Trophoblast cell (in vitro differentiated cells and primary cell): Measurements from ENCODE around the gene FAM149B1.
"Not testable (repeated sequence)": the region's sequence is repeated elsewhere in the genome, so short reads cannot be mapped to it uniquely, and the experiment has no call there.

Experiments used
- DNase-seq, 2 donors: peaks; one replicate each; pipeline ENCODE4 v3.0.0-alpha.2; 2016
- H2AFZ ChIP-seq: 2 replicates; pipeline ENCODE4 v1.6.1; 2013; ENCODE audit warnings: low read length, moderate library complexity, mild to moderate bottlenecking; ENCODE audit not compliant: insufficient read depth, poor library complexity
- H2AK5ac ChIP-seq: 2 replicates; pipeline ENCODE4 v1.6.1; 2013; ENCODE audit warnings: mild to moderate bottlenecking, low read length
- H2BK120ac ChIP-seq: 2 replicates; pipeline ENCODE4 v1.6.1; 2013; ENCODE audit warnings: low read length, mild to moderate bottlenecking, moderate library complexity; ENCODE audit not compliant: insufficient read depth, poor library complexity
- H2BK12ac ChIP-seq: 2 replicates; pipeline ENCODE4 v1.6.1; 2013; ENCODE audit warnings: mild to moderate bottlenecking, low read length, moderate library complexity
- H2BK5ac ChIP-seq: 2 replicates; pipeline ENCODE4 v1.6.1; 2013; ENCODE audit warnings: low read length, low read depth, moderate library complexity, mild to moderate bottlenecking; ENCODE audit not compliant: poor library complexity
- H3K14ac ChIP-seq: 2 replicates; pipeline ENCODE4 v1.6.1; 2013; ENCODE audit warnings: mild to moderate bottlenecking, low read length
- H3K18ac ChIP-seq: 2 replicates; pipeline ENCODE4 v1.6.1; 2013; ENCODE audit warnings: mild to moderate bottlenecking, low read length
- H3K23ac ChIP-seq: 2 replicates; pipeline ENCODE4 v1.6.1; 2013; ENCODE audit warnings: low read length
- H3K27ac ChIP-seq: 2 replicates; pipeline ENCODE4 v1.5.1; 2013; ENCODE audit warnings: low read depth, mild to moderate bottlenecking, inconsistent platforms, low read length, moderate library complexity
- H3K27me3 ChIP-seq: 2 replicates; pipeline ENCODE4 v1.6.1; 2013; ENCODE audit warnings: inconsistent platforms, mild to moderate bottlenecking, low read length, moderate library complexity; ENCODE audit not compliant: insufficient read depth
- H3K36me3 ChIP-seq, 2 experiments: 1 replicate in 1 of 2; 2 replicates in 1 of 2; pipeline ENCODE4 v1.6.1; 2013; ENCODE audit warnings: low read length in 2 of 2, mild to moderate bottlenecking in 2 of 2, moderate library complexity in 1 of 2; ENCODE audit not compliant: insufficient read depth in 2 of 2, control insufficient read depth in 1 of 2
- H3K4ac ChIP-seq: 2 replicates; pipeline ENCODE4 v1.6.1; 2013; ENCODE audit warnings: low read depth, mild to moderate bottlenecking, low read length, moderate library complexity
- H3K4me1 ChIP-seq, 2 experiments: 1 replicate in 1 of 2; 2 replicates in 1 of 2; pipeline ENCODE4 v1.6.1; 2013; ENCODE audit warnings: low read length in 2 of 2, mild to moderate bottlenecking in 2 of 2, moderate library complexity in 1 of 2; ENCODE audit not compliant: insufficient read depth in 2 of 2, control insufficient read depth in 1 of 2
- H3K4me2 ChIP-seq: 2 replicates; pipeline ENCODE4 v1.6.1; 2013; ENCODE audit warnings: inconsistent platforms, mild to moderate bottlenecking, low read length, moderate library complexity
- H3K4me3 ChIP-seq: 2 replicates; pipeline ENCODE4 v1.5.1; 2013; ENCODE audit warnings: mild to moderate bottlenecking, low read depth, low read length, inconsistent platforms
- H3K79me1 ChIP-seq: one replicate; pipeline ENCODE4 v1.6.1; 2013; ENCODE audit warnings: low read length
- H3K79me2 ChIP-seq: 2 replicates; pipeline ENCODE4 v1.6.1; 2013; ENCODE audit warnings: low read length, mild to moderate bottlenecking; ENCODE audit not compliant: control insufficient read depth, insufficient read depth, poor library complexity
- H3K9ac ChIP-seq: 2 replicates; pipeline ENCODE4 v1.6.1; 2013; ENCODE audit warnings: mild to moderate bottlenecking, low read length
- H3K9me3 ChIP-seq: 2 replicates; pipeline ENCODE4 v1.6.1; 2013; ENCODE audit warnings: low read depth, mild to moderate bottlenecking, control low read depth, inconsistent platforms, low read length; ENCODE audit not compliant: insufficient read depth
- H4K12ac ChIP-seq: 2 replicates; pipeline ENCODE4 v1.6.1; 2013; ENCODE audit warnings: low read depth, mild to moderate bottlenecking, low read length, moderate library complexity
- H4K8ac ChIP-seq: 2 replicates; pipeline ENCODE4 v1.6.1; 2013; ENCODE audit warnings: low read depth, mild to moderate bottlenecking, low read length, moderate library complexity
- H4K91ac ChIP-seq: one replicate; pipeline ENCODE4 v1.6.1; 2013; ENCODE audit warnings: low read depth, mild to moderate bottlenecking, low read length, moderate library complexity
- WGBS: extraction: QIAGEN DNeasy Blood & Tissue Kit; methylation state at CpG from one replicate; pipeline ENCODE4 v1.1.7; 2013; ENCODE audit warnings: missing lambda C conversion rate; ENCODE audit not compliant: insufficient read length, insufficient coverage; ENCODE audit errors: extremely low coverage; 5-methylcytosine and 5-hydroxymethylcytosine counted together

Gene FAM149B1

DNA sequence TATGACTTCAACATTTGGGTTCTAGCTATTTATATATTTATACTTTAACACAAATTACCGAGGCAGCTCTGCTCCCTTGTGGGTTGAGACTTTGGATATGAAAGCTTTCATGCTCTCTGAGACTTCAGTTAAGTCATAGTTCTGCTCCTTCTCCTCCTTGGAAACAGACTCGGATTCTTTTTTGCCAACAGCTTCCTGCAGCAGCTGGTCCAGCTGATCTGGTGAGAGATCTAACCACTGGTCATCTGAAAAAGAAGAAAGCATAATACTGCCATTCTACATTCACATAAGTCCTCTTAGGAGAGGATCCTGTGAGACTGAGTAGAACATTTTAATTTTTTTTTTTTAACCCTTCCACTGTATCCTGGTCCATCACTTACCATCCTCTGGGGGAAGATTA, 28.7 kb upstream of the FAM149B1 start:
- no peak for DNase-seq
- Histone ChIP-seq H2BK12ac (no peak overlapping the region), H4K12ac (no peak overlapping the region), H3K18ac (no peak overlapping the region), H4K91ac (no peak overlapping the region), H3K4me1 (no peaks in the 10 kb centered on the region), H3K27me3 (no peaks in the 10 kb centered on the region), H2BK5ac (no peak overlapping the region), H3K4ac (no peak overlapping the region), H3K9me3 (no peaks in the 10 kb centered on the region), H3K23ac (no peak overlapping the region), H2AK5ac (no peak overlapping the region), H3K4me2 (no peak overlapping the region), H3K79me2 (no peaks in the 10 kb centered on the region), H3K9ac (no peak overlapping the region), H3K27ac (no peak overlapping the region), H3K36me3 (peaks cover 22 to 34% of the 10 kb centered on the region in 2 experiments), H2AFZ (no peak overlapping the region), H4K8ac (no peak overlapping the region), H3K4me3 (no peak overlapping the region), H3K14ac (no peak overlapping the region), H3K79me1 (no peaks in the 10 kb centered on the region), H2BK120ac (no peak overlapping the region)
- no CpG with 5 or more reads among the region's 2 CpGs for WGBS

DNA sequence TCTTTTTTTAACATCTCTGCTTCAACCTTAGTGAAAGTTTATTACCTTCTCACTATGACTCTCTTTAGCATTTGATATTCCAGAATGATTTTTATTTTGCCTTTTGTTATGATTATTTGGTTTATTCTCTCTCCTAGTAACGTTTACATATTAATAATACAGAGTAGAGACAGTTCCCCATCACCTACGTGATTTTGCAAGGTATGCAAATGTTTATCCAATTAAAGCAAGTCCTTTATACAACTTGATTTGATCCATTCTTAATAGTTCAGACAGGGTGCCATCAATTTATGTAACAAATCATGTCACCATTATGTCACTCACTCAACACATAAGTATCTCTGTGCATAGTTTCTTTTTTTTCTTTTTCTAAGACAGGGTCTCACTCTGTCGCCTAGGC, 26.3 kb upstream of the FAM149B1 start:
- no peak overlapping the region for H2AFZ ChIP-seq

DNA sequence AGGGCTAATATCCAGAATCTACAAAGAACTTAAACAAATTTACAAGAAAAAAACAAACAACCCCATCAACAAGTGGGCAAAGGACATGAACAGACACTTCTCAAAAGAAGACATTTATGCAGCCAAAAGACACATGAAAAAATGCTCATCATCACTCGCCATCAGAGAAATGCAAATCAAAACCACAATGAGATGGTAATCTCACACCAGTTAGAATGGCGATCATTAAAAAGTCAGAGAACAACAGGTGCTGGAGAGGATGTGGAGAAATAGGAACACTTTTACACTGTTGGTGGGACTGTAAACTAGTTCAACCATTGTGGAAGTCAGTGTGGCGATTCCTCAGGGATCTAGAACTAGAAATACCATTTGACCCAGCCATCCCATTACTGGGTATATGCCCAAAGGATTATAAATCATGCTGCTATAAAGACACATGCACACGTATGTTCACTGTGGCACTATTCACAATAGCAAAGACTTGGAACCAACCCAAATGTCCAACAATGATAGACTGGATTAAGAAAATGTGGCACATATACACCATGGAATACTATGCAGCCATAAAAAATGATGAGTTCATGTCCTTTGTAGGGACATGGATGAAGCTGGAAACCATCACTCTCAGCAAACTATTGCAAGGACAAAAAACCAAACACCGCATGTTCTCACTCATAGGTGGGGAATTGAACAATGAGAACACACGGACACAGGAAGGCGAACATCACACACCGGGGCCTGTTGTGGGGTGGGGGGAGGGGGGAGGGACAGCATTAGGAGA, 17.1 kb upstream of the FAM149B1 start:
- not testable (repeated sequence) for H3K9ac ChIP-seq

More for the DNA sequence above, 26.3 kb upstream of the FAM149B1 start:
- Histone ChIP-seq H3K4me3 (no peak overlapping the region), H3K4me1 (no peaks in the 10 kb centered on the region), H4K91ac (no peak overlapping the region), H3K4me2 (no peak overlapping the region), H3K4ac (no peak overlapping the region), H3K18ac (no peak overlapping the region), H3K36me3 (peaks cover 25 to 39% of the 10 kb centered on the region in 2 experiments), H2BK120ac (no peak overlapping the region), H4K8ac (no peak overlapping the region), H2BK5ac (no peak overlapping the region), H3K79me1 (no peaks in the 10 kb centered on the region), H3K23ac (no peak overlapping the region), H3K14ac (no peak overlapping the region), H2BK12ac (no peak overlapping the region), H3K9ac (no peak overlapping the region), H3K27me3 (no peaks in the 10 kb centered on the region), H3K27ac (no peak overlapping the region), H2AK5ac (no peak overlapping the region), H3K9me3 (no peaks in the 10 kb centered on the region), H4K12ac (no peak overlapping the region), H3K79me2 (no peaks in the 10 kb centered on the region)
- no peak for DNase-seq
- WGBS = no CpG with 5 or more reads among the region's 3 CpGs

DNA sequence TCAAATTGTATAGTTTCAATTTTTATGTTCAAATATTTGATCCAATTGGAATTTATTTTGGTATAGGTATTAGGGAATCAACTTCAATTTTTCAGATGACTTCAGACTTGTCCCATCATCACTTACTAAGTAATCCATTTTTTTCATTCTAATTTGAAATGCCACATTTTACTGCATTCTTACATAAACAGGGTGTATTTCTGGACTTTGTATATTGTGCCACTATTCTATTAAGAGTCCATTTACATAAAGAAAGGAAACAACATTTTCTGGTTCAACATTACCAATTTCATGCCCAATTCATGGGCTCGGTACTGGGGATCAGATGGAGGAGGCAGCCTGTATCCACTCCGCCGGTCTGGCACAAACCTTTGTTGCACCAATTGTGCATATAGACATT, 15.9 kb upstream of the FAM149B1 start:
- H3K9me3 ChIP-seq = no peaks in the 10 kb centered on the region
- no peak overlapping the region for H2BK12ac ChIP-seq
- no peak overlapping the region for H3K23ac ChIP-seq
- H3K9ac ChIP-seq = no peak overlapping the region
- no peak overlapping the region for H3K18ac ChIP-seq
- H3K4me3 ChIP-seq = no peak overlapping the region
- H4K91ac ChIP-seq = no peak overlapping the region
- no CpG with 5 or more reads among the region's 3 CpGs for WGBS
- no peak overlapping the region for H3K4ac ChIP-seq
- DNase-seq = no peak
- no peaks in the 10 kb centered on the region for H3K4me1 ChIP-seq
- H3K79me1 ChIP-seq = no peaks in the 10 kb centered on the region
- H3K36me3 ChIP-seq = peaks cover 25% of the 10 kb centered on the region in 2 experiments
- H2BK5ac ChIP-seq = no peak overlapping the region
- H2AK5ac ChIP-seq = no peak overlapping the region
- no peaks in the 10 kb centered on the region for H3K79me2 ChIP-seq
- no peak overlapping the region for H3K14ac ChIP-seq
- H4K12ac ChIP-seq = no peak overlapping the region
- H3K27ac ChIP-seq = no peak overlapping the region
- H2BK120ac ChIP-seq = no peak overlapping the region
- H2AFZ ChIP-seq = no peak overlapping the region
- no peak overlapping the region for H3K4me2 ChIP-seq
- H4K8ac ChIP-seq = no peak overlapping the region
- H3K27me3 ChIP-seq = no peaks in the 10 kb centered on the region

More for the DNA sequence above, 17.1 kb upstream of the FAM149B1 start:
- not testable (repeated sequence) for H3K27ac ChIP-seq, H3K4ac ChIP-seq, H3K14ac ChIP-seq, H3K4me3 ChIP-seq, H4K91ac ChIP-seq, H3K9me3 ChIP-seq, H2BK12ac ChIP-seq, H3K79me2 ChIP-seq, H3K27me3 ChIP-seq, H3K79me1 ChIP-seq, H3K18ac ChIP-seq, H3K4me2 ChIP-seq, H2AK5ac ChIP-seq, H3K4me1 ChIP-seq, H2BK5ac ChIP-seq, H2AFZ ChIP-seq, DNase-seq, H4K8ac ChIP-seq, H3K23ac ChIP-seq, H2BK120ac ChIP-seq, H4K12ac ChIP-seq
- H3K36me3 ChIP-seq = peaks cover 29 to 31% of the 10 kb centered on the region in 2 experiments
- no CpG with 5 or more reads among the region's 8 CpGs for WGBS
